Naive thymus-derived CD8-positive, alpha-beta T cell (primary cell): Measurements from ENCODE around the gene PAX5. TPM values are rescaled to one million over a fixed set of nuclear protein-coding genes. Genes with fewer than 3 reads are reported as not detected.

Experiments
- ATAC-seq, 2 donors: fragments of 150-1000 bp; cut with Tn5 transposase in 1 of 2; sonication (Bioruptor Pico), chemical (Tn5 transposase) in 1 of 2; 1 replicate in 1 of 2; 2 replicates in 1 of 2; pipeline ENCODE4 v1.10.0; 2021; ENCODE audit warnings: mild to moderate bottlenecking in 2 of 2, moderate library complexity in 2 of 2
- POLR2A ChIA-PET: fragments of 350-600 bp; sonication (Branson Sonifier 250); formaldehyde crosslinking; loops from one replicate; lab custom pipeline; 2021; ENCODE audit warnings: antibody characterized with exemption; lab: Charles Lee
- DNase-seq, 10 donors: peaks; one replicate each; pipeline versions ENCODE4 v3.0.0 to v3.0.0-alpha.2; 2020 to 2022
- H3K27ac Mint-ChIP-seq, 10 donors: one replicate each; pipeline ENCODE4 v1.8.0; 2020 to 2022; ENCODE audit warnings: mild to moderate bottlenecking in 10 of 10, mixed read lengths in 10 of 10, moderate library complexity in 4 of 10, inconsistent platforms in 1 of 10
- H3K27me3 Mint-ChIP-seq, 5 donors: one replicate each; pipeline ENCODE4 v1.8.0; 2021 to 2022; ENCODE audit warnings: mixed read lengths in 5 of 5
- H3K36me3 Mint-ChIP-seq, 3 donors: one replicate each; pipeline ENCODE4 v1.8.0; 2020 to 2022; ENCODE audit warnings: mixed read lengths in 3 of 3, mild to moderate bottlenecking in 2 of 3, inconsistent platforms in 1 of 3
- H3K4me1 Mint-ChIP-seq, 4 donors: one replicate each; pipeline ENCODE4 v1.8.0; 2021 to 2022; ENCODE audit warnings: mixed read lengths in 4 of 4
- H3K4me3 Mint-ChIP-seq, 10 donors: one replicate each; pipeline ENCODE4 v1.8.0; 2020 to 2022; ENCODE audit warnings: mild to moderate bottlenecking in 10 of 10, mixed read lengths in 10 of 10, moderate library complexity in 6 of 10, inconsistent platforms in 1 of 10
- H3K9me3 Mint-ChIP-seq, 9 donors: one replicate each; pipeline ENCODE4 v1.8.0; 2020 to 2022; ENCODE audit warnings: mixed read lengths in 9 of 9, mild to moderate bottlenecking in 3 of 9, inconsistent platforms in 1 of 9, moderate library complexity in 1 of 9
- polyA plus RNA-seq, 3 donors: library from polyadenylated mRNA; unstranded; fragments of 300-500 nt; fragmentation: Illumina TruSeq; gene quantifications; one replicate each; pipeline ENCODE4 v1.2.3, GENCODE V29; 2021
- total RNA-seq, 8 experiments: library from RNA in 2 of 8; stranded (reverse) in 2 of 8; gene quantifications; one replicate each; pipeline ENCODE4 v1.2.3 and lab custom pipeline; 2021 to 2026

PAX5 gene
- total and polyA plus RNA-seq, 5 experiments from 2014 or later = 0.12 to 8.7 (median 8.5) TPM; not detected in 2

DNA sequence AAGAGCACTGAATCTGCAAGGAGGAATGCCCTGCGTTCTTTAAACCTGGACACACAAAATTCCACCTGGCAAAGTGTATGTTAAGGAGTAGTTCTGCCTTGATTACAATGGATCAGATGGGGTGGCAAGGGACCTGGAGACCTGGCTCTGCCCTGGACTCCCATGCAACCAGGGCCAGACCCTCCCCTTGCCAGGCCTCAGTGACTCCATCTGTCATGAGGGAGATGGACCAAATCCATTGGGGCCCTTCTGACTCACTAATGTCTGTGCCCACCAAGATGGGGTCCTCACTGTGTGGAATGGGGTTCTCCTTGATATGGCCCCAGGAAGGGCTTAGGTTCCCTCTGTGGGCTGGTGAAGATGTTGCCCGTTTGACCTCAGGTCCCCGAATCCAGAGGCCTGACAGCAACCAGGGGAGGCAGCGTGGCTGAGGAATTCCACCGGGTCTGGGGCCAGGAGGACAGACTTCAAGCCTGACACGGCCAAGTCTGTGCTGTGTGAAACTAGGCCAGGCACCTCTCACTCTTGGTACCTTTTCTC lies 100.3 kb downstream of the PAX5 start:
- Mint-ChIP-seq H3K4me1 (peaks cover 0 to 11% (median 1%) of the 10 kb centered on the region in 4 donors), H3K4me3 (no peak overlapping the region), H3K9me3 (peaks cover 0 to 14% (median 6%) of the 10 kb centered on the region in 9 donors), H3K27ac (no peak overlapping the region), H3K36me3 (peaks cover 0 to 9% (median 5%) of the 10 kb centered on the region in 3 donors), H3K27me3 (peaks cover 4 to 25% (median 13%) of the 10 kb centered on the region in 5 donors)
- DNase-seq = no peak
- no peak for ATAC-seq
- POLR2A ChIA-PET = no interaction called here

DNA sequence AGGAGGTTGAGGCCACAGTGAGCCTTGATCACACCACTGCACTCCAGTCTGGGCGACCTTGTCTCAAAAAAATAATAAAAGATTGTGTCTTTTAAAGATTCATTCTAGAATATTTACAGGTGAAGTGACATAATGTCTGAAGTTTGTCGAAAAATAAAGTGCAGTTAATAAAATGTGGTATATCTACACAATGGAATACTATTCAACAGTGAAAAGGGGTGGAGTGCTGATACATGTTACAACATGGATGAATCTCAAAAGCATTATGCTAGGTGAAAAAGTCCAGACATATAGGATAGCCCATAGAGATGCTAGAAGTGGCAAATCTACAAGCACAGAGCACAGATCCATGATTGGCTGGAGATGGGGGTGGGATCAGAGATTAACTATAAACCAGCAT lies 101.9 kb downstream of the PAX5 start:
- DNase-seq (no peak), ATAC-seq (no peak)
- Mint-ChIP-seq H3K36me3 (peaks cover 0 to 9% (median 5%) of the 10 kb centered on the region in 3 donors), H3K4me3 (no peak overlapping the region), H3K27ac (no peak overlapping the region), H3K4me1 (peaks cover 0 to 6% (median 3%) of the 10 kb centered on the region in 4 donors), H3K27me3 (peaks cover 4 to 24% (median 10%) of the 10 kb centered on the region in 5 donors), H3K9me3 (peaks cover 0 to 14% (median 6%) of the 10 kb centered on the region in 9 donors)
- POLR2A ChIA-PET = no interaction called here

- peaks cover 0 to 14% (median 6%) of the 10 kb centered on the region in 9 donors for H3K9me3 Mint-ChIP-seq
- POLR2A ChIA-PET = no interaction called here
- no peak for ATAC-seq
- H3K36me3 Mint-ChIP-seq = peaks cover 0 to 9% (median 5%) of the 10 kb centered on the region in 3 donors
- H3K27ac Mint-ChIP-seq = no peak overlapping the region
- H3K4me1 Mint-ChIP-seq = peaks cover 0 to 6% (median 3%) of the 10 kb centered on the region in 4 donors
- no peak overlapping the region for H3K4me3 Mint-ChIP-seq
- H3K27me3 Mint-ChIP-seq = peaks cover 4 to 25% (median 10%) of the 10 kb centered on the region in 5 donors
- no peak for DNase-seq
Measured at GRCh38 chr9:36930941-36931340, 103.1 kb downstream of the PAX5 start.

- Mint-ChIP-seq H3K4me1 (peaks cover 0 to 6% (median 3%) of the 10 kb centered on the region in 4 donors), H3K4me3 (no peak overlapping the region), H3K27me3 (peaks cover 4 to 28% (median 10%) of the 10 kb centered on the region in 5 donors), H3K27ac (peak overlapping the region in 1 of 10 donors; percentile 65), H3K9me3 (peaks cover 0 to 14% (median 6%) of the 10 kb centered on the region in 9 donors), H3K36me3 (peaks cover 0 to 9% (median 5%) of the 10 kb centered on the region in 3 donors)
- POLR2A ChIA-PET = no interaction called here
- no peak for DNase-seq
- no peak for ATAC-seq
Measured at GRCh38 chr9:36929350-36929675, 104.8 kb downstream of the PAX5 start.

DNA sequence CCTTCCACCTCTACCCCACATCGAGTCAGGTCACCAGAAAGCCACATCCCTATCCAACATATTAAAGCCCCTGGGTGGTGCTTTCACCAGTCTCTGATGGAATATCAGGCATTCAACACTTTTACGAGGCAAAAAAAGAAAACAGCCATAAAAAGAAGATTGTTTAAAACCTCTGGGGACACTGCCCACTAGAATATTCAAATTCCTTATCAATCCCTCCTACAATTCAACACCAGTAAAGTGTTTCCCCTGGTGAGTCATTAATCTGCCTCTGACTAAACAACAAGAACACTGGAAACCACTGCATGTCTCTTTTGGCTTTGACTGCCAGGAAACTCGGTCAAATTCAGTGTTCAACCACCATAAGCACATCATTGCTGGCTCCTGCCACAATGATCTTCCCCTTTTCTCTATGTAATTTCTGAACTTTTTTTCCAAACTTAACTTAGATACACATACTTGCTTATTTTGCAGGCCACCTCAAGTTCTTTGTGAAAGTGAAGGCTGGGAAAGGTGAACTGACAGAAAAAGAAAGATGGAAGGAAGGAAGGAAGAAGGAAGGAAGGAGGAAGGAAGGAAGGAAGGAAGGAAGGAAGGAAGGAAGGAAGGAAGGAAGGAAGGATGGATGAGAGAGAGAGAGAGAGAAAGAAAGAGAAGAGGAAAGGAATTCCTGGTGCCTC lies 105.3 kb downstream of the PAX5 start:
- Mint-ChIP-seq H3K9me3 (peaks cover 0 to 14% (median 6%) of the 10 kb centered on the region in 9 donors), H3K27me3 (peaks cover 4 to 29% (median 10%) of the 10 kb centered on the region in 5 donors), H3K27ac (peak overlapping the region in 1 of 10 donors; percentile 65), H3K4me1 (peaks cover 0 to 7% (median 3%) of the 10 kb centered on the region in 4 donors), H3K4me3 (no peak overlapping the region), H3K36me3 (peaks cover 0 to 9% (median 5%) of the 10 kb centered on the region in 3 donors)
- POLR2A ChIA-PET = no interaction called here
- ATAC-seq = no peak
- no peak for DNase-seq

DNA sequence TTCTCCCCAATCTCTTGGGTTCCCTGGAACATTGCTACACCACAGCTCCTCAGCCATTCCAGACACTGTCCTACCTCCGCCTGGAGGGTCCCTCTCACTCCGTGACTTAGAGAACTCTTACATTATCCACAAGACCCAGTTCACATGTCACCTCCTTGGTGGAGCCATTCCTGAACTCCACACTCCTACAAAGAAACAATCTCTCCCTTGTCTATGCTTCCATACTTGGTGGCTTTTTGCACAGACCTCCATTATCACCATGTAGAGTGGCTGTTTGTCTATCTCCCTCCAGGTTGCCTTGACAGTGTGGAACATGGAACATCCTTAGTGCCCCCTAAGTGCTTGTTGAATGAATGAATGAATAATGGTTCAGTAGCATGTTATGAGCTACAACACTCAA lies 105.9 kb downstream of the PAX5 start:
- peaks cover 0 to 14% (median 6%) of the 10 kb centered on the region in 9 donors for H3K9me3 Mint-ChIP-seq
- no peak overlapping the region for H3K4me3 Mint-ChIP-seq
- no peak for ATAC-seq
- H3K27me3 Mint-ChIP-seq = peaks cover 4 to 32% (median 10%) of the 10 kb centered on the region in 5 donors
- peak overlapping the region in 2 of 10 donors; percentile 45 to 65 for H3K27ac Mint-ChIP-seq
- POLR2A ChIA-PET = no interaction called here
- peaks cover 0 to 9% (median 5%) of the 10 kb centered on the region in 3 donors for H3K36me3 Mint-ChIP-seq
- no peak for DNase-seq
- peaks cover 0 to 7% (median 2%) of the 10 kb centered on the region in 4 donors for H3K4me1 Mint-ChIP-seq

DNA sequence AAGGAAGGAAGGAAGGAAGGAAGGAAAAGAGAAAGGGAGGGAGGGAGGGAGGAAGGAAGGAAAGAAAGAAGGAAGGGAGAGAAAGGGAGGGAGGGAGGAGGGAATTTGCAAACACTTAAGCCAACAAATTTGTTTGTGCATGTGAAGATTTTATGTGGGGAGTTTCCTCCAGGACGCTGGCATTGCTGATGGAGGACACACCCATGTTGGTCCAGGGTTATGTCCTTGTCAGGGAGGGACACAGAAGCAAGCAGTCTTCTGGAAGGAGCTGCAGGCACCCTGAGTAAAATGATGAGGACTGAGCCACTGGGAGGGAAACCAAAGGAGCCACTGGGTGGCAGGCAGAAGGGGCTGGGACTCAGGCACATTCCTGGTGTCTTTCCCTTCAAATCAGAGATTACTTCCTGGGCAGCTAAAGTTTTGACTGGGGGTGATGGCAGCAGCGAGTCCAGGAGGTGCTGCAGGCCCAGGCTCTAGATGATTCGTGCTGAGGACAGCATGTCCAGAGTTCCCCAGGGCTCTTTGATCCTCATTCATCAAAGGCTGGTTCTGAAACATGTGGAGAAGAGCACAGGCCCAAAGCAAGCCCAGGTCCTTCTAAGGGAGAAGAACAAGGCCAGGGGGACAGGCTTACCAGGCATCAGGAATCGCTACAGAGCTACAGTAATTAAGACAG lies 109.2 kb downstream of the PAX5 start:
- Mint-ChIP-seq H3K9me3 (no peaks in the 10 kb centered on the region), H3K36me3 (no peaks in the 10 kb centered on the region), H3K4me1 (peaks cover 0 to 7% (median 2%) of the 10 kb centered on the region in 4 donors), H3K27ac (no peak overlapping the region), H3K4me3 (no peak overlapping the region), H3K27me3 (peaks cover 2 to 25% (median 13%) of the 10 kb centered on the region in 5 donors)
- no peak for ATAC-seq
- DNase-seq = no peak
- POLR2A ChIA-PET = no interaction called here

- no peak overlapping the region for H3K27ac Mint-ChIP-seq
- POLR2A ChIA-PET = no interaction called here
- no peak for ATAC-seq
Measured at GRCh38 chr9:36924071-36924470, 110.0 kb downstream of the PAX5 start.

GRCh38 chr9:36923025-36923625 lies 110.9 kb downstream of the PAX5 start:
- no peaks in the 10 kb centered on the region for H3K36me3 Mint-ChIP-seq
- DNase-seq (no peak), ATAC-seq (no peak)
- peak overlapping the region in 1 of 10 donors; percentile 63 for H3K27ac Mint-ChIP-seq
- no peaks in the 10 kb centered on the region for H3K9me3 Mint-ChIP-seq
- POLR2A ChIA-PET = no interaction called here
- H3K27me3 Mint-ChIP-seq = peaks cover 0 to 21% (median 16%) of the 10 kb centered on the region in 5 donors
- peaks cover 0 to 1% (median under 1%) of the 10 kb centered on the region in 4 donors for H3K4me1 Mint-ChIP-seq
- H3K4me3 Mint-ChIP-seq = no peak overlapping the region

More at GRCh38 chr9:36924071-36924470, 110.0 kb downstream of the PAX5 start:
- Mint-ChIP-seq H3K4me3 (no peak overlapping the region), H3K27me3 (peaks cover 2 to 23% (median 13%) of the 10 kb centered on the region in 5 donors), H3K4me1 (peaks cover 0 to 5% (median 2%) of the 10 kb centered on the region in 4 donors), H3K36me3 (no peaks in the 10 kb centered on the region), H3K9me3 (no peaks in the 10 kb centered on the region)
- DNase-seq = no peak

GRCh38 chr9:36922548-36922947 lies 111.5 kb downstream of the PAX5 start:
- ATAC-seq (no peak), DNase-seq (no peak)
- H3K9me3 Mint-ChIP-seq = no peaks in the 10 kb centered on the region
- peaks cover 0 to 1% (median 0%) of the 10 kb centered on the region in 4 donors for H3K4me1 Mint-ChIP-seq
- POLR2A ChIA-PET = no interaction called here
- H3K27me3 Mint-ChIP-seq = peaks cover 0 to 21% (median 18%) of the 10 kb centered on the region in 5 donors
- no peaks in the 10 kb centered on the region for H3K36me3 Mint-ChIP-seq
- H3K27ac Mint-ChIP-seq = no peak overlapping the region
- H3K4me3 Mint-ChIP-seq = no peak overlapping the region

DNA sequence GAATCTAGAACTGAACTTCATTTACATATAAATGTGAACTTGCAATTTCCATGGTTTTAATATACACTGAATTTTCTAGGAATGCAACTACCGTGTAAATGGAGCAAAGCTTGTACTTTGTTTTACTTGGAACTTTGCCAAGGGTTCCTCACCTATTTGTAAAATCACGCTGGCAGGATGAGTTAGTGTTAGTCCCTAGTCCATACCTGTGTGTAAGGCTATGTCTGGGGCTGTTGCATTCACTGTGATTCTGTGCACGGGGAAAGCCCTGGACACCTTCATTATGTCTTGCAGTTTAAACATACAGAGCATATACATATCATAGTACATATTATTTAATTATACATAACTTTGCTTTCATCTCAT lies 119.9 kb downstream of the PAX5 start:
- POLR2A ChIA-PET = no interaction called here
- no peak for DNase-seq
- H3K27me3 Mint-ChIP-seq = peaks cover 6 to 47% (median 19%) of the 10 kb centered on the region in 5 donors
- no peaks in the 10 kb centered on the region for H3K9me3 Mint-ChIP-seq
- H3K27ac Mint-ChIP-seq = no peak overlapping the region
- no peaks in the 10 kb centered on the region for H3K36me3 Mint-ChIP-seq
- ATAC-seq = no peak
- no peaks in the 10 kb centered on the region for H3K4me1 Mint-ChIP-seq
- no peak overlapping the region for H3K4me3 Mint-ChIP-seq

- DNase-seq = no peak
- Mint-ChIP-seq H3K27me3 (peaks cover 6 to 51% (median 20%) of the 10 kb centered on the region in 5 donors), H3K4me3 (no peak overlapping the region), H3K27ac (no peak overlapping the region), H3K9me3 (no peaks in the 10 kb centered on the region), H3K4me1 (no peaks in the 10 kb centered on the region), H3K36me3 (no peaks in the 10 kb centered on the region)
- POLR2A ChIA-PET = no interaction called here
- no peak for ATAC-seq
Measured at GRCh38 chr9:36913393-36914211, 120.5 kb downstream of the PAX5 start.
